ENCODE results near the gene IL18.

GRCh38 chr11:112212290-112212689 is 48.4 kb upstream of the IL18 start:
- TF ChIP-seq CTCF (conservative IDR thresholded peaks at IDR 0.05; ENCODE audit: low read depth in 2 of 2) = no peak
- TF ChIP-seq ZNF331 (CRISPR knock-in tag; IDR thresholded peaks at IDR 0.05; ENCODE audit: low read depth) = no peak
- no peak for TF ChIP-seq EZH2 (IDR thresholded peaks at IDR 0.05; ENCODE audit: low read depth, unreplicated experiment)
- no peak for TF ChIP-seq POLR2AphosphoS5 (IDR thresholded peaks at IDR 0.05; ENCODE audit: low read depth)
- TF ChIP-seq STAT1 (IDR thresholded peaks at IDR 0.05; ENCODE audit: unreplicated experiment) = no peak
- TF ChIP-seq EZH2phosphoT487 (IDR thresholded peaks at IDR 0.05; ENCODE audit: unreplicated experiment) = no peak
- no peak for TF ChIP-seq CREB1 (CRISPR knock-in tag; IDR thresholded peaks at IDR 0.05; ENCODE audit: low read depth)
- no peak for TF ChIP-seq REST (IDR thresholded peaks at IDR 0.05; ENCODE audit: unreplicated experiment)
- no peak for TF ChIP-seq ETS1 (IDR thresholded peaks at IDR 0.05)
- no peak for TF ChIP-seq JUNB (IDR thresholded peaks at IDR 0.05; ENCODE audit: unreplicated experiment)
- TF ChIP-seq ZNF462 (CRISPR knock-in tag; IDR thresholded peaks at IDR 0.05) = no peak
- TF ChIP-seq NANOG (IDR thresholded peaks at IDR 0.05; ENCODE audit: borderline replicate concordance) = no peak

Data from GM23338 (cell line).